RCC 7860 (cell line): ENCODE measurements around the gene CEMIP.
"Not testable (repeated sequence)": the region's sequence is repeated elsewhere in the genome, so short reads cannot be mapped to it uniquely, and the experiment has no call there.

Source experiments
- DNase-seq: peaks from one replicate; pipeline ENCODE4 v3.0.0-alpha.2; 2015; ENCODE audit warnings: low spot score
- FAIRE-seq: peaks from 2 replicates; lab custom pipeline; 2012; peaks lifted over from hg19 to GRCh38; lab: Jason Lieb, UNC

The CEMIP gene

GRCh38 chr15:80758130-80758745 lies 20.9 kb upstream of the CEMIP start:
- DNase-seq (no peak), FAIRE-seq (no peak)

- no peak for FAIRE-seq
Observed at GRCh38 chr15:80760960-80761359, 18.2 kb upstream of the CEMIP start.

GRCh38 chr15:80761754-80762153 lies 17.4 kb upstream of the CEMIP start:
- FAIRE-seq = no peak
- no peak for DNase-seq

More at GRCh38 chr15:80760960-80761359, 18.2 kb upstream of the CEMIP start:
- no peak for DNase-seq

GRCh38 chr15:80763235-80763634 lies 15.9 kb upstream of the CEMIP start:
- FAIRE-seq, DNase-seq: not testable (repeated sequence)

- no peak for FAIRE-seq
- no peak for DNase-seq
Observed at GRCh38 chr15:80764535-80764934, 14.6 kb upstream of the CEMIP start.

- DNase-seq (no peak), FAIRE-seq (no peak)
Observed at GRCh38 chr15:80766275-80766674, 12.9 kb upstream of the CEMIP start.

- DNase-seq (no peak), FAIRE-seq (no peak)
Observed at GRCh38 chr15:80768158-80768557, 11.0 kb upstream of the CEMIP start.

GRCh38 chr15:80769153-80769828 lies 9.9 kb upstream of the CEMIP start:
- DNase-seq (no peak), FAIRE-seq (no peak)

- FAIRE-seq (no peak), DNase-seq (no peak)
Observed at GRCh38 chr15:80769829-80770705, 9.1 kb upstream of the CEMIP start.

GRCh38 chr15:80773122-80773551 lies 6.0 kb upstream of the CEMIP start:
- no peak for DNase-seq
- no peak for FAIRE-seq

- DNase-seq (no peak), FAIRE-seq (no peak)
Observed at GRCh38 chr15:80773792-80774352, 5.3 kb upstream of the CEMIP start.

- FAIRE-seq (no peak), DNase-seq (no peak)
Observed at GRCh38 chr15:80774486-80774885, 4.7 kb upstream of the CEMIP start.

GRCh38 chr15:80775338-80775737 lies 3.8 kb upstream of the CEMIP start:
- FAIRE-seq (no peak), DNase-seq (no peak)

- peak; percentile 69 for FAIRE-seq
- DNase-seq = peak; percentile 62
Observed at GRCh38 chr15:80776420-80777045, 2.6 kb upstream of the CEMIP start.

GRCh38 chr15:80777137-80777536 lies 2.0 kb upstream of the CEMIP start:
- DNase-seq (no peak), FAIRE-seq (no peak)

- FAIRE-seq (no peak), DNase-seq (no peak)
Observed at GRCh38 chr15:80777826-80778620, 1.1 kb upstream of the CEMIP start.

GRCh38 chr15:80778621-80778963 lies 578 bp upstream of the CEMIP start:
- no peak for FAIRE-seq
- DNase-seq = no peak

GRCh38 chr15:80779658-80780415 lies 667 bp downstream of the CEMIP start:
- no peak for DNase-seq
- FAIRE-seq = no peak

- DNase-seq = no peak
Observed at GRCh38 chr15:80780416-80781221, 1.4 kb downstream of the CEMIP start.

More at GRCh38 chr15:80780416-80781221, 1.4 kb downstream of the CEMIP start:
- FAIRE-seq = no peak
